Stimulated activated CD4-positive, alpha-beta T cell treated with anti-CD3 and anti-CD28 coated beads, TNF-alpha, amount 100 ng/mL, for 1 hour (primary cell): ENCODE data around the gene CFC1.
"Not testable (repeated sequence)": the region's sequence is repeated elsewhere in the genome, so short reads cannot be mapped to it uniquely, and the experiment has no call there.

Experiments used
- DNase-seq, 3 donors: peaks; one replicate each; pipeline ENCODE4 v3.0.0-alpha.2; 2020; ENCODE audit warnings: low read depth in 3 of 3, low spot score in 1 of 3

Gene CFC1

DNA sequence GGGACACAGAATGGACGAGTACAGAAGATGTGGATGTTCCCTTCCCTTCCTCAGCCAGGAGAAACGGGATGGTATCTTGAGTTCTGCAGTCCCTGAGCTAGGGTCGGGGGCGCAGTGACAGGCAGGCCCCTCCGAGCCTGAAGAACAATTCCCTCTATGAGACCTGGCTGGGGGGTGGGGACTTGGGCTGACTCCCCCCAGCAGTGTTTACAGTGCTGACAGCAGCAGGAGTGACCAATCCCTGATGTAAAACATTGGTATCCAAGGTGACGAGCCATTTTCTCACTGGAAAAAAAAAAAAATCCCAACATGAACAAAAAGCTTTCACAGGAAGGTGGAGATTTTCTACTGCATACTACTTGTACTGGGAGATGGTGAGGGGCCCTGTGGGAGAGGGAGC lies at the start of gene CFC1:
Gene CFC1 (minus strand): TSS at position 183 of the 400 bp plus-strand sequence. CDS start 288 bp downstream, outside the sequence.
- not testable (repeated sequence) for DNase-seq

DNA sequence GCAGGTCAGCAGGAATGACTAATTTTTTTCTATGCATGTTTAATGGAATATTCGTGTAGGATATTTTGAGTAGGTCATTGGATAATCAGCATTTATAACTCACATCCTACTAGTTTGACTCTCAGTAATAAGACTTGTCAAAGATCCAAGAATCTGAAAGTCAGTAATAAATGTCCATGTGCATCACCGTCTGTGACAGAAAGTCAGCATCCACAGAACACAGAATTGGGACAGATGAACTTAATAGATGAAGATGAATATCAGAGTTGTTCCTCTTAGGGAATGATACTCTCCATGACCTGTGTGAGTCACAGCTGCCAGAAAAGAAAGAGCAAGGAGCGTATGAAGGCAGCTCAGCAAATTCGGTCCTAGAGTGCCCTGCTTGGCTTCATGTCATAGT lies 42.3 kb upstream of the CFC1 start:
- DNase-seq = not testable (repeated sequence)

DNA sequence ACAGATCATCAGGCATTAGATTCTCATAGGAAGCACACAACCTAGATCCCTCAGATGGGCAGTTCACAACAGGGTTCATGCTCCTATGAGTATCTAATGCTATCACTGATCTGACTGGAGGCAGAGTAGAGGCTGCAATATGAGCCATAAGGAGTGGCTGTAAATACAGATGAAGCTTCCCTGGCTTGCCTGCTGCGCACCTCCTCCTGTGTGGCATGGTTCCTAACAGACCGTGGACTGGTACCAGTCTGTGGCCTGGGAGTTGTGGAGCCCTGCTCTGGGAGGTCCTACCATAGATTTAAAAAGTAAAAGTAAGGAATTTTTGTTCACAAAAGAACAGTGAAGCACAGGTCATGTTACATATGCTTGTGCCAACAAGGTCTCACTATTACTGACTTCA lies 39.6 kb upstream of the CFC1 start:
- not testable (repeated sequence) for DNase-seq

DNA sequence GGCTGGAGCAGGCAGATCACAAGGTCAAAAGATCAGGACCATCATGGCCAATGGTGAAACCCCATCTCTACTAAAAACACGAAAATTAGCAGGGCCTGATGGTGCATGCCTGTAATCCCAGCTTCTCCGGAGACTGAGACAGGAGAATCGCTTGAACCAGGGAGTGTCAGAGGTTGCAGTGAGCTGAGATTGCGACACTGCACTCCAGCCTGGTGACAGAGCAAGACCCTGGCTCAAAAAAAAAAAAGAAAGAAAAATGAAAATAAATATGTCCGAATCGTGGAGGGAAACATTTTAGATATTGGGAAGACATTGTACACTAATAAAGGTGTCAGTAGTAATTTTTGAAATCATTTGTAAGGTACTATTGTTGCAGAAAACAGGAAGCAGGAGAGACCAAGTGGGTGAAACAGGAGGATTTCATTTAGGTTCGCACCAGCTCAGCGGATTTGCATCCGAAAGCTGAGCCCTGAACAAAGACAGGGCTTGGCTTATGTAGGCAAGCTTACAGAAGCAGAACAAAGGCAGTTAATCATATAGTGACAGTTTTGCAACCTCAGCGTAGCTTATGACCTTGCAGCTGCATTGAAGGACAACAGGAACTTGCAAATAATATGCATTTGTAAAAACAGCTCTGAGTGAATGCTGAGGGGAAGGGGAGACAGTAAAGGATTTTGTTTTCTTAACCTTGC lies 29.6 kb upstream of the CFC1 start:
- DNase-seq = not testable (repeated sequence)

DNA sequence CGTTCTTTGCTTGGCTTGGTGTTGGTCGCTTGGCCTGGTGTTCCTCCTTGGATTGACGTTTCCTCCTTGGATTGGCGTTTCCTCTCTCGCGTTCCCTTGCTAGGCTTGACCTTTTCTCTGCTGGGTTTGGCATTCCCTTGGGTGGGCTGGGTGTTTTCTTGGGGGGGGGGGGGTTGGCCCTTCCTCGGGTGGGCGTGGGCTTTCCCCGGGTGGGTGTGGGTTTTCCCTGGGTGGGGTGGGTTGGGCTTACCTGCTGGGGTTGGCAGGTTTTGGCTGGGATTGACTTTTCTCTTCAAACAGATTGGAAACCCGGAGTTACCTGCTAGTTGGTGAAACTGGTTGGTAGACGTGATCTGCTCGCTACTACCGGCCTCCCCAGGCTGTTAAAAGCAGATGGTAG lies 11.8 kb upstream of the CFC1 start, which contains the start of gene POTEJ:
Gene POTEJ (plus strand): TSS at position 301 of the 400 bp plus-strand sequence. CDS start 93 bp downstream, at position 394.
- not testable (repeated sequence) for DNase-seq

DNA sequence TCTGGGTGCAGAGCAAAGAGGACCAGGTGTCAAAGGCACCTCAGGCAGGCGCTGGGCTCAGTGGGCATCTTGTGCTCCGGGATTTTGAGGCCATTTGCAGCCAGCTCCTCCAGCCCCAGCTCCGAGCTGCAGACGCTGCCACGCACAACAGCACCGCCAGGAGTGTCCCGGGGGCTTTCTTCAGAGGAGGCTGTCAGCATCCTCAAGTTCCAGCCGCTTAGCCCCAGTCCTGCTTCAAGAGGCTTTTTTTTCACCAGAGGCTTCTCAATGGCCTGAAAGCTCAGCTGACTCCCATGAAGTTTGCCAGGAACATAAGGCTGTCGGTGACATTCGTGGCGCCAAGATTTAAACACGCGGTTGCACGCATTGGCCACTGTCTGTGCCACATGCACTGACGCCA lies 11.1 kb upstream of the CFC1 start:
- DNase-seq = not testable (repeated sequence)

DNA sequence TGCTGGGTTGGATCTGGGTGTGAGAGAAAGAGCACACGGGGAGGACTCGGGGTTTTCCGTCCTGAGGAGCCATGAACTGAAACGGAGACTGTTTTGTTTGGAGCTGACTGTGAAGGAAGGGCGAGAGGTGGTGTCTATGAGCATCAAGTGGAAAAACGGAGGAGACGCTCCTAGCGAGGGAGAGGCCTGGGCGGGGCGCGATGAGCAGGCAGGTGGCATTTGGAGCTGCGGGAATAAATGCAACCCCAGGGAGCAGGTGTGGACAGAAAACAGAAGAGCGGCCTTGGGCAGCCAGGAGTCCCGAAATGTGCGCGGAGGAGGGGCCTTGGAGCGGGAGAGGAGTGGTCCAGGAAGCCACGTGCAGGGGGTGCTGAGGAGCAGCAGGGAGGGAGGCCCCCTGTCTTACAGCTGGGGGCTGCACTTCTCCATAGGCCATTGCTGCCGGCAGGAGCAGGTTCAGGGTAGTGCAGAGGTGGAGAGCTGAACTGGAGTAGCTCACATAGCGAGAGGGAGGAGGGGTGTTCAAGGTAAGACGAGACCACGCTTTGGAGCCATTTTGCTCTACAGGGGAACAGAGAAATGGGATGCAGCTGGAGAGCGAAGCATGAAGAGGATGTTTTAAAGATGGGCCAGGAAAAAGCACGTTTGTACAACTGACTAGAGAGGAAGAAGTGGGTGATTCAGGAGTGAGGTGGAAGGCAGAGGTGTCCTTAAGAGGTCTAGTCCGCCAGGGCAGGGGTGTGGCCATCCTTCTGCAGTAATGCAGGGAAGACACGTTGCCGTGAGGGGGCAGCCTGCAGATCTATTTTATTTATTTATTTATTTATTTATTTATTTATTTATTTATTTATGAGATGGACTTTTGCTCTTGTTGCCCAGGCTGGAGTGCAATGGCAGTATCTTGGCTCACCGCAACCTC lies 9.9 kb upstream of the CFC1 start:
- DNase-seq = not testable (repeated sequence)

DNA sequence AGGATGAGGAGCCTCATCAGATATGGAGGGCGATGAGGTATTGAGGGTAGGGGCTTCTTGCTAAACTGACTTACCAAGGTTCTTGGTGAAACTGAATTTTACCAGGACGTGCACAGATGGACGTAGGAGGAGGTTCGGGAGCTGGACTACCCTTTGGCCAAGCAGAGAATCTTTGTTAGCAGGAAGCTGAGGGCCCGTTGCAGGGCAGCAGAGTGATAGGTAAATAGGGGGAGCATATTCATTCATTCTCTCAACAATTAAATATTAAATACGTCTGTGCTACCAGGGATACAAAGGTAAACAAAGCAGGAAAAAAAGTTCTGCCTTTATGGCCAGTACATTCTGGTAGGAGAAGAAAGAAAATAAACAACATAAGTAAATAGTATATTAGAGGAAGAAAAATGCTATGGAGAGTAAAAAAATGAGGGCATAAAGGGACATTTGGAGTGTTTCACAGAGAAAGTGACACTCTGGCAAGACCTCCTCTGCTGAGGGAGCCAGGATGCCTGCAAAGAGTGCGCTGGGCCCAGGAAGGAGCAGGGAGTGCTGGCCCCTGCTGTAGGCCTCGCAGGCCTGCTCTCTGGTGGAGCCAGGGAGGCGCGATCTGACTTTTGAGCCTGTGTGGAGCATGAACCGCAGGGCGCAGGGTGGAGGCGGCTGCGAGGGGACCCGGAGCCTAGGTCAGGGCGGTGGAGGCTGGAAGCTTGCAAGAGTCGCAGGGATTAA lies 9.1 kb upstream of the CFC1 start:
- not testable (repeated sequence) for DNase-seq

DNA sequence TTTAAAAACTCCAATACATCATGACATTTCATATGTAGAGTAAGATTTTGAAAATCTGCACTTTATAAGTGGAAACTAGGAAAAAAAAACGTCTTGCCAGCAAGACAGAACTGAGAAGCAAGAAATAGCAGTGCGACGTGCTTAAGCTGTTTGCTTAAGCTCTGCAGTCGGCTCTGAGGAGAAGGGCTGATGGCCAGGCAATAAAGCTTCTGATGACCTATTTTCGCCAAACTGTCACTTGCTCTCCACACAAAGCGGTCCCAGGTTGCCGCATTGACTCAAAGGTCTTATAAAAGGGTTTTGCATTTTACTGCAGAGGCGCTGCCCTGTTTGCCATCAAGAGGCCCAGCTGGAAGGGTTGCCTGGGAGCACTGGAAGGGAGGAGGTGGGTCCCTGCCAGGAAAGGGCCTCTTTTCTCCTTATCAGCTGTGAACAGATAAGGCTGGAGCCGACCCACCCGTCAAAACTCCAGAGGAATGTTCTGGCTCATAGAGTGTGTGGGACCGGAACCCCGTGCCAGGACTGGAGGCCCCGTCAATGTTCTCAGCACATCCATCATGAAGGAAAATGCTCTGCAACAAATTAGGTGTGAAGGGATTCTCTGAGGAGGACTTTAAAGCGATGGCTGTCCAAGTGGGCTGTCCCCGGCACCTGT lies 2.4 kb upstream of the CFC1 start:
- not testable (repeated sequence) for DNase-seq

DNA sequence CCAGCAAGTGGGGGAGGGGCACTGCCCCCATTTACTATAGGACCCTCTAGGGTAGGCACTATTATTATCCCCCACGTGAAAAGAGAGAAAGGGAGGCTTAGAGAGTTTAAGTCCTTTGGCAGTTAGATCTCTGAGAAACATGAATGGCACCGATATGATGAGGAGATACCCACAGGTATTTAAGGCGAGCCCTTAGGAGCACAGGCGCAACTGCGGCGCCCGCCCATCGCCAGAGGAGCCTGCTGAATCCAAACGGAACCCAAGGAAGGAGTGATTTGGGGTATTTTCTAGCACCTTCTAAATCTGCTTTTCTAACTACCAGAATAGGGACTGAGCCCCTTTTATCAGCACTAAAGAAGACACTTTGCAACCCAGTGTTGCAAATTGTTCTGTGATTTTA lies 551 bp upstream of the CFC1 start:
- DNase-seq = not testable (repeated sequence)

DNA sequence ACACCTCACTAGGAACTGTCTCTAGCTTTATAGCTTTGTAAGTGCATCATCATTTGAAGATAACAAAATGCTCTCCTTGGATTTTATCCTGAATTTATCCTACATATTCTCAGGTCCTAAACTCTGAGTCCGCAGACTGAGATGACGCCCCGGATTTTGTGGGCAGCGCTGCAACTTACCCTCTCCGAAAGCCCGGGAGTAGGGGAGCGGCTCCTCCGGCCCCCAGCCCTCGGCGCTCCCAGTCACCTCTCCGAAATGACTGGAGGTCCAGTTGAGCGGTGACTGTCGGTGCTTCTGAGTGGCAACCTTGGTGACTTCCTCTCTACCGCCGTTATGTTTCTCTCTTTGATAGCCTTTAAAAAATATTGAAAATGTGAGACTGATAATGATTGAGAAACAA lies 912 bp downstream of the CFC1 start:
- DNase-seq = not testable (repeated sequence)

DNA sequence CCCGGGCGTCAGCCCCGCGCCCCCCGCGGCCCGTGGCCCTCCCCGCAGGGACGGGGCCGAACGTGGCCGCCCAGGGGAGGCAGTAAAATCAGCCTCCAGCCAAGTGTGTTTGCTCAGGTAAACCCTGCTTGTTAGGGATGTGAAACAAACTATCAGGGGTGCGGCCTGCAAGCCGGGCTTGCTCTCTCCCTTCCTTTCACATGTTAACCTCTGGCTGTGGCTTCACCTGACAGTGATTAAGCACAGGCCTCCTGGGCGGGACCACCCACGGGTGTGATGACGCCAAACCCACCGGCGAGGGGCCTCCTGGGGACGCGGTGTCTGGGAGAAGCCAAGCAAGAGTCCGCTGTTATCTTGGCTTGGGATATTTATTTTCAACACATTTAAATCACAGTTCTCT lies 1.4 kb downstream of the CFC1 start:
- DNase-seq = not testable (repeated sequence)

DNA sequence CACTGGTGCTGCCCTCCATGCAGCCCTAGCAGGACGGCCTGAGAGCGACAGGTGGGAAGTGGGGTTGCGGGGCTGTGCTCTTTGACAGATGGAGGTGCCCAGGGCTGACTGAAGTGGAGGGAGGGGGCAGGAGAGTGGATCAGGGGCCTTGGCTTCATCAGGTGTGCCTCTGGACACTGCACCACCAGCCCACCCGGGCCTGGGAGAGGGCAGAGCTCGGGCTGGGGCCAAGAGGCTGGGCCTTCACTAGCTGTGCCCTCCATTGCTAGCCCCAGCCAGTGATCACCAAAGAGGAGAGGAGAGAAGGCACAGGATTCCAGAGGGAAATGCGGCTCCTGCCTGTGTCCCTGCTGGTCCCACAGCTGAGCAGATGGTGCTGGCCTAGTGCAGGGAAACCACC lies 2.6 kb downstream of the CFC1 start:
- DNase-seq = not testable (repeated sequence)

DNA sequence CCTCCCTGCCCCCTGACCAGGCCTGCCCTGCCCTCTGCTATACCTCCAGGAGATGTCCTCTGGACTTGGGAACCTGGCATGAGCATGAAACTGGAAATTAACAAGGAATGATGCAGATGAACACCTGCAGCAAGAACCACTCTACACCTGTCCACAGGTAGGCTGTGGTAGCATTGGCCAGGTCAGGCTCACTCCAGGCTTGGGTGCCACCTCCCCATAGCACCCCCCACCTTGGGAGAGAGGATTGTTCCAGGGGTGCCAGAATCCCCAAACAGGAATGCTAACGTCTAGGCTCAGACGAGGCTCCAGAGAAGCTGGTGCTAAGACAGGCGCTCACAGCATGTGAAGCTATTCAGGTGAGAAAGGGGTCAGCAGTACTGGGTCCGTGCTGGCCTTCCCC lies 5.4 kb downstream of the CFC1 start:
- not testable (repeated sequence) for DNase-seq

DNA sequence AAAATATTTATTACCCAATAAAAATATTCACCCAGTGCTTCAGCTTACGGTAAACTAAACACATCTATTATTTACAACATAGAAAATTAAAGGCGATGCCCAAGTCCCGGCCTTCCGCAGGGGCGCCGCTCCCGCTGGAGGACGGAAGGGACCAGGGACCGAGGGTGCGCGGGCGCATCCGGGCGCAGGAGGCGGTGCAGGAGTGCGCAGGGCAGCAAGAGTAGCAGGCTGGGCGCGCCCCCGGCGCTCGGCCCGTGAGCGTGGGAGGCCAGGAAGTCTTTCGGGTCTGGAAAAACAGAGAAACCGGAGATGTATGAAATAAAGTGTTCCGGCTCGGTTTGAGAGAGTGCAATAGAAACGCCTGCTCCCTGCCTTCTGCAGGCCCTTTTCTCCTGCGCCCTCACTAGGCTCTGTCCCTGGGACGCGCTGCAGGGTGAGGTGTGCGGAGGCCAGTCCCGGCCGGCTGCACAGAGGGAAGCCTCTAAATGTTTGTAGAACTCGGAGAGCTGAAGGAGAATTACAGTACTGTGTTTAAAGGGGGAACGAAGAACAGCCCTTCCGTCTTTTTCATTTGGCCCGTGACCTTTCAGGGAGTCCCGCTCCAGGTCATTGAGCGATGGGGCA lies 6.5 kb downstream of the CFC1 start:
- not testable (repeated sequence) for DNase-seq

DNA sequence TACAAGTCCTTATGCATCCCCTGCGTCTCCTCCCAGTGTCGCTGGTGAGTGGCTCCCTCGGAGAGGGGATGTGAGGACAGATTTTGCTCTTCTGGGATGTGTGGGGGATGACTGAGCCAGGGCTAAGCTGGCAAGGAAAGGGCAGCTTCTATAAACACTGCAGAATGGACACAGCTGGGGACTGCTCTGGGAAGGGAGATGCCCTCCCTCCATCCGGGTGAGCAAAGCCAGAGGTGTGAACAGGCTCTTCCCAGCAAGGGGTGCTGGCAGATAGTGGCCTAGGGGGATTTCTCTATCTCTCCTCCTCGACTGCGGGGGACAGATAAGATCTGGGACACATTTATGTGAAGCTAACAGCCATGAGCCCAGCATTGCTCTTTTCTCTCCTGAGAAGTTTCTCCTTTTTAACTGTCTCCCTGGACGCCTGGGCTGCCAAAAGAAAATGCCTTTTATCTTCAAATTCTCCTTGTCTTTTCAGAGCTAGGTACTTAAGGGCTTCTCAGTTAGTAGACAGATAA lies 8.5 kb downstream of the CFC1 start:
- not testable (repeated sequence) for DNase-seq

DNA sequence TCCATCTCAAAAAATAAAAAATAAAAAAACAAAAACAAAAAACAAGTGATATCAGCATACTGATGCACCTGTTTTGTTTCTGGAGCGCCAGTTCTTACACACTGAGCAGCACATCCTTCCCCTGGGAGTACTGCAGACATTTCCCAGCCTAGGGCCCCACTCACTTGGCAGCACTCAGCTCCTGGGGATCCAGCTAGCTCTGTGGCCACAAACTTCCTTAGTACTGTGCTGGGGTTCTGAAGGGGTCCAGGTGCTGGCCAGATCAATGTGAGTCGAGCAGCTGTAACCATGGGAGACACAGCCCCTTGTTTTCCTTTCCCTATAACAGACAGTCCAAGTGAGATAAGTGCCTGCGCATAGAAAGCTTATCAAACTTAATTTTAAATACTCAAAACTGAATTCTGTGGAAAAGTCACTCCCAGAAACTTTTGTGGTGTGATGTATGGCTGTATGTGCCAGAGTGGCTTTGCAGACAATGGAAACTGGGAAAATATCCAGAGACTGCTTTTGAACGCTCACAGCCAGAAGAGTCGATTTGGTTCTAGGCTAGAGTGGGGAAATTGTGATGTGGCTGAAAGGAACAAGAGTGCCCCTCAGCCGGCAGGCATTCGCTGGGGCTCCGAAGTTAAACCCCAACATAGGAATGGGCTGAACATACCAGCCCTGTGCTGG lies 9.1 kb downstream of the CFC1 start:
- not testable (repeated sequence) for DNase-seq

DNA sequence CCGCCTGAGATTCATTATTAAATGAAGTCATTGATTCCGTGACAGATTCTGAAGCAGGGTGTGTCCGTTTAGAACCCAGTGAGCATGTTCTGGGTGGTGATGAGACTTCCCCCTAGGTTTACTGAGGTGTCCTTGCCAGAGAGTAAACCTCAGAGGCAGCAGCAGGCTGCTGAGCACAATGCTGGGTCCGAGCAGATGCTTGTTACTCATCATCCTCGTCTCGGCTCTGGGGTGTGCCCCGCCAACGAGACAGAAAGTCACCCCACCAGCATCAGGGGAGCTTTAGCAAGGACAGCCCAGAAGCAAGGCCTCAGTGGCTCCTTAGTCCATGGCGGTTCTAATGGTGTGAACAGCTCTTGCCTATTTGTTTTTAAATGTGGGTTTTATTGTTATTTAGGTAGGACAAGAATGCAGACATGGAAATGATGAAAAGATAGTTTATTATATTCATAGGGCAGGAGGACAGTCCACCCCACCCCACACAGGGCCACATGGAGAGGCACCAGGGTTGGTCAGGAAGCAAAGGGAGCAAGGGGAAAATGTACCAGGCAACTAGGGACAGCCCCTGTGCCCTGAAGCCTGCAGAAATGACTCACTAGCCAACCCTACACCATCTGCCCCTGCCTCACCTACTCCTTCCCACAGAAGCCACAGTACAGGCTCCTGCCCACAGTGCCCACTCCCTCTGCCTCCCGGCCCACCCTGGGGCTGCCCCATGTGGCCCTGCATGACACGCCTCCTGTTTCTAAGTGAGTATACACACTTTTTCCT lies 10.5 kb downstream of the CFC1 start:
- not testable (repeated sequence) for DNase-seq

DNA sequence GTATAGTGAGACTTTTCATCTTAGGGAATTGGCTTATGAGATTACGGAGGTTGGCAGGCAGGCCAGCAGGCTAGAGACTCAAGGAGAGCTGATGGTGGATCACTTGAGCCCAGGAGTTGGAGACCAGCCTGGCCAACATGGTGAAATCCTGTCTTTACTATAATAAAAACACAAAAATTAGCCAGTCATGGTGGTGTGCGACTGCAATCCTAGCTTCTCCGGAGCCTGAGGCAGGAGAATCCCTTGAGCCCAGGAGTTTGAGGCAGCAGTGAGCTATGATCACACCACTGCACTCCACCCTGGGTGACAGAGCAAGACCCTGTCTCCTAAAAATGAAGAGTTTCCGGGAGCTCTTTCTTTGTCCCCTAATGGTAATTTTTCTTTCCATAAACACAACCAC lies 14.6 kb downstream of the CFC1 start:
- not testable (repeated sequence) for DNase-seq
